Stimulated activated CD4-positive, alpha-beta T cell treated with anti-CD3 and anti-CD28 coated beads, TNF-alpha, amount 100 ng/mL, for 4 hours (primary cell): ENCODE data around the gene CNNM4.

Experiments
- DNase-seq, 3 experiments: peaks; one replicate each; pipeline ENCODE4 v3.0.0-alpha.2; 2020; ENCODE audit warnings: low read depth in 3 of 3

Gene CNNM4

GRCh38 chr2:96832408-96832753 lies 71.7 kb downstream of the CNNM4 start:
- DNase-seq, result no peak

GRCh38 chr2:96832754-96833507 lies 72.2 kb downstream of the CNNM4 start:
- no peak for DNase-seq

DNA sequence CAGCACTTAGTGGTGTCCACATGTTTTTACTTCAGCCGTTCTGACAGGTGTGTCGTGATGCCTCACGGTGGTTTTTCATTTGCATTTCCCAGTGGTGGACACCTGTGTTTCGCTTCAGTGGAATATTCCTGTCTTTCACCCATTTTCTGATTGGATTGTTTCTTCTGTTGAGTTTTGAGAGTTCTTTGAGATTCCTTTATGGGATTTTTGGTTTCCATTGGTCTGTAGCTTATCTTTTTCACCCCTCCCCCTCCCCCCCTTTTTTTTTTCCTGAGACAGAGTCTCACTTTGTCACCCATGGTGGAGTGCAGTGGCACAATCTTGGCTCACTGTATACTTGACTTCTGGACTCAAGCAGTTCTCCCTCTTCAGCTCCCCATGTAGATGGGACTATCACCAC lies 75.1 kb downstream of the CNNM4 start:
- DNase-seq, result no peak

- DNase-seq, result no peak
These were observed 76.9 kb downstream of the CNNM4 start for GRCh38 chr2:96837575-96837974.

GRCh38 chr2:96838345-96839292 lies 77.9 kb downstream of the CNNM4 start:
- DNase-seq, result no peak

GRCh38 chr2:96839293-96839874 lies 78.7 kb downstream of the CNNM4 start:
- DNase-seq, result peak; percentile 55 to 63 (median 57)

DNA sequence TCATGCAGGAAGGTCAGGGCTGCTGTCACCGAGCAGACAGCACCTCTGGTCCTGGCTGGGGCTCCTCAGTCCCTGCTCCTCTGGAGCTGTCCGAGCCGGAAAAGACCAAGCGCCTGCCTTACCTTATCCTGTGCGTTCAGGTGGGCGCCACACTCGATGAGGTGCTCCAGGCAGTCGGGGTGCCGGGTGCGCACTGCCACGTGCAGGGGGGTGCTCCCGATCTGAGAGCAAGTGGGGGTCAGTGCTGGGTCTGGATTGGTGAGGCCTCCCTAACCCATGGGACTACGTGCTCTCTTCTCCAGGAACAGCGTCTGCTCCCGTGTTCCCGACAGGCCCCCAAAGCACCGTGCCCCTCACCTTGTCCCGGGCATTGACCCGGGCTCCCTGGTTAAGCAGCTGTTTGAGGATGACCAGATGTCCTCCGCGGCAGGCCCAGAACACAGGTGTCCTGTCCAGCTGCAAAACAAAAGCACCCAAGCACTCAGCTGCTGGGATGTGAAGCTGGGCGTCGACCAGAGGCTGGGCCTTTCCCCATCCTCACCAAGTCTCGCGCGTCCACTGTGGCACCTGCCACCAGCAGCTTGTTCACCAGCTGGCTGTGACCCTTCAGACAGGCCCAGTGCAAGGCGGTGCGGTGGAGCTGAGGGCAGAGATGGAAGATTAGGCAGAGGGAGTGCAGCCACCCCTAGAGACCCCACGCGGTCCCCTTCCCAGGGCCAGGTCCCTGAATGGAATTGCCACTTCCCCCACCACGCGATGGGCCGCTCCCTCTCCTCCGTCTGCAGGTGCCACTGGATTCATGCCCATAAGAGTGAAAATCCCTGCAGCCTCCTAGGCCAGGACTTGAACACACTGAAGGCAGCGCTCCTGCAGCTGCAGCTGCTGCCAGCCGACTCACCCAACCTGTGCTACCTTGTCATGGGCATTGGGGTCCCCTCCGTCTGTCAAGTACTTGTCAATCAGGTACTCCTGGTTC lies 79.5 kb downstream of the CNNM4 start:
- no peak for DNase-seq

DNA sequence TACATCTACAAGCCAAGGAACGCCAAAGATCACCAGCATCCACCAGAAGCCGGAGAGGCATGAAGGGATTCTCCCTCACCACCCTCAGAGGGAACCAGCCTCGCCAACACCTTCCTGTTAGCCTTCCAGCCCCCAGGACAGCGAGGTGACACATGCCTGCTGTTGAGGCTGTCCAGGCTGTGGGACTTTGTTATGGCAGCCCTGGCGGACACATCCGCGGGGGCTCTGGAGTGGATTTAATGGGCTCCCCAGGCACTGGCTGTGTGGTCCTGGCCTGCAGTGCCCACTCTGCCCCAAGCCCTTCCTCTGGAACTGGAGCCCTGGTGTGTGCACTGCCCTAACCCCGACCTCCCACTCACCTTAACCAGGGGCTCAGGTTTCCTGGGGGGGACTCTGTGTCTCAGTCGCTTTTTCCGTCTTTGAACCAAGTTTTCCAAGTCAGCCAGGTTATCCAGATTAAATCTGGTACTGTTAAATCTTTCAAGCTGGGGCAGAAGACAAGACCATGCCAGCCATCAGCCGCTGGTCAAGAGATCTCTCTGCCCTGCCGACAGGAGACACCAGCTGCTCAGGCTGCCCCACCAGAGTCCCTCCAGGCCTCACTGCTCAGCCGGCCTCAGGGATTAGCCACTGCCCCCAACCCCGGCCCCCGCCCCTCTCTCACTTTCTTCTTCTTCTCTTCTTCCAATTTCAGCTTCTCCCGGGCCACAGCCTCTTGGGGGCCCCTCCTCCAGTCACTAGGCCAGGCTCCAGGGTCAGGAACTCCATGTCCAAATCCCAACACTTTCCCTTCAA lies 81.2 kb downstream of the CNNM4 start:
- no peak for DNase-seq

DNA sequence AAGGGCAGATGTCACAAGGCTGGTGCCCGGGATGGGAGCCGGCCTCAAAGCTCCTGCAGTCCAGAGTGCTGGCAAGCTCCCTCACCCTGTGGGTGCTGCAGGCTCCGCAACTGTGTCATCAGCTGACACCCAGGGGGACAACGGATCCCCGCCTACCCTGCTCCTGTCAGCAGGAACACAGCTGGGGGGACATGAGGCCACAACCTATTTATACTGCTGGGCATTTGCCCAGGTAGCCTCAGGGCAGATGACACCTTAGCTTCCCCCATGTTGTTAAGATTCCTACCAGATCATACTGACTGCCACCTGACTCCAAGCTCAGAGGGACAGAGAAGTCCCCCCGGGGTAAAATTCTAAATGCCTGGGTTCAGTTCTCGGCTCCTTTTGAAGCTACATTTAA lies 81.9 kb downstream of the CNNM4 start:
- DNase-seq, result no peak

DNA sequence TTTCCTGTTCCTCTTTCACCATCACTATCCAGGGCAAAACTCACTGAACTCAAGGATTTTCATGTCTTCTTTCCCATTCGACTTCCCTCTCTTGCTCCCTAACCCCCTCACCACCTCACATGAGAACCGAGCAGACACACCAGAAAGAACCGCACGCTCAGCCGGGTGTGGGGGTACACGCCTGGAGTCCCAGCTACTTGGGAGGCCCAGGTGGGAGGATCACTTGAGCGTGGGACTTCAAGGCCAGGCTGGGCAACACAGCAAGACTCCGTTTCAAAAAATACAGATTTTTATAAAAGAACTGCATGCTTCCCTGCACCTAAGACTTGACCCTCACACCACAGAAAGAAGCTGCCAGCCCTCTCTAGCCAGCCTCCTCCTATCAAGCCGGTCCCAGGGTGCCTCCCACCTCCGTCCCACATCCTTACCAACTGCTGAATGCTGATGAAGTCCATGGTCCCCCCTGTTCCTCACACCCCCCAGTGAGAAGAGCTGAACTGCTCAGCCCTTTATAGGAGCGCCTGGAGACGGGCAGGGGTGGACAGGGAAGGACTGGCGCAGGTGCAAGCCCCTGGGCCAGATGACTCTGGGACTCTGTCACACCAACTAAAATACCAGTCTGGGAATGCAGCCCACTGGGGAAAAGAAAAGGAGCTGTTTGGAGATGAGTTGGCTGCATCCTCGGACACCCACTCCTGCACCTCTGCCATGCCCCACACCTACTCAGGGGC lies 83.0 kb downstream of the CNNM4 start, which contains the start of gene ANKRD23:
Gene ANKRD23 (minus strand): TSS at position 484 of the 731 bp plus-strand sequence. CDS start 29 bp downstream, at position 455.
- no peak for DNase-seq

- no peak for DNase-seq
These were observed 83.7 kb downstream of the CNNM4 start for GRCh38 chr2:96844405-96844808.

- DNase-seq, result no peak
These were observed 86.1 kb downstream of the CNNM4 start for GRCh38 chr2:96846825-96847224.

DNA sequence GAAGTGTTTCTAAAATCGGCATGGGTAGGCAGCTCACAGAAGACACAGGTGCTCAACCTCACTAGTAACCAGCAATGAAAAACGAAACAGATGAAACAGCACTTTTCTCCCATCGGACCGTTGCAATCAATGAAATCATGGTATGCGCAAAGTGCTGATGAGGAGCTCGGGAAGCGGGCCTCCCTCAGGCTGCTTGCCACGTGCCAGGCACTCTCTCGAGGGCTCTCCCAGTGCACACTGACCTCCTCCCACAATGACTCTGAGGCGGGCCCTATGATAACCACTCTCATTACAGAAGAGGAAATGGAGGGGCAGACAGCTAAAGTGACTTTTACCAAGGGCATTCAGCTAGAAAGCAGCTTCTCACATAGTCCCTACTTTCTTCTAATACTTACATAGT lies 86.9 kb downstream of the CNNM4 start:
- no peak for DNase-seq

DNA sequence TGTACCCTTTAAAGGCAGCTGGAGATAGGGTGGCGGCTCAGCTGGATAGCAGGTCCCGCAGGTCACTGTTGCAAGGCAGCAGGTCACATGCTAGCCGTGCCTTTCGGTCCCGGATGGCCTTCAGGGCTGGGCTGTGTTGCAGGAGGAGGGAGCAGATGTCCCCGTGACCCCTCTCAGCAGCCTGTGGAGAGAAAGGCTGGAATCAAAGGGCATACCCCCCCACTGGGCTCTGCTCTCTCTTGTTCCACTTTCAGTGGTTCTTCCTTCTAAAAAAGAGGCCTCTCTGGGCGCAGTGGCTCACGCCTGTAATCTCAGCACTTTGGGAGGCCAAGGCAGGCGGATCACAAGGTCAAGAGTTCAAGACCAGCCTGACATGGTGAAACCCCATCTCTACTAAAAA lies 87.6 kb downstream of the CNNM4 start:
- DNase-seq, result no peak

GRCh38 chr2:96852667-96853066 lies 92.0 kb downstream of the CNNM4 start:
- DNase-seq, result no peak

DNA sequence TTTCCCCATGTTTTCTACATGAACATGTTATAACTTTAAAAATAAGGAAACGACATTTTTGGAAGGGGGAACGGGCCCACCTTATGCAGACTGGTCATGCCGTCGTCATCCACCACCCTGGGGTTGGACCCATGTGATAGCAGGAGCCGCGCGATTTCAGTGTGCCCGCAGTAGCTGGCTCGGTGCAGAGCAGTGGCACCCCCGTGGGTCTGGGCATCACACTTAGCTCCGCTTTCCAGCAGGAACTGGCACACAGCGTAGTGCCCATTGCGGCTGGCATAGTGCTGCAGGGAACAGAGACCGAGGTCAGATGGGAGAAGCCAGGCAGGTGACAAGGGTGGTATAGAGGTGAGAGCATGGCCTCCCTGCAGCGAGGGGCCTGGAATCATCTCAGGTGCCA lies 92.6 kb downstream of the CNNM4 start:
- no peak for DNase-seq

DNA sequence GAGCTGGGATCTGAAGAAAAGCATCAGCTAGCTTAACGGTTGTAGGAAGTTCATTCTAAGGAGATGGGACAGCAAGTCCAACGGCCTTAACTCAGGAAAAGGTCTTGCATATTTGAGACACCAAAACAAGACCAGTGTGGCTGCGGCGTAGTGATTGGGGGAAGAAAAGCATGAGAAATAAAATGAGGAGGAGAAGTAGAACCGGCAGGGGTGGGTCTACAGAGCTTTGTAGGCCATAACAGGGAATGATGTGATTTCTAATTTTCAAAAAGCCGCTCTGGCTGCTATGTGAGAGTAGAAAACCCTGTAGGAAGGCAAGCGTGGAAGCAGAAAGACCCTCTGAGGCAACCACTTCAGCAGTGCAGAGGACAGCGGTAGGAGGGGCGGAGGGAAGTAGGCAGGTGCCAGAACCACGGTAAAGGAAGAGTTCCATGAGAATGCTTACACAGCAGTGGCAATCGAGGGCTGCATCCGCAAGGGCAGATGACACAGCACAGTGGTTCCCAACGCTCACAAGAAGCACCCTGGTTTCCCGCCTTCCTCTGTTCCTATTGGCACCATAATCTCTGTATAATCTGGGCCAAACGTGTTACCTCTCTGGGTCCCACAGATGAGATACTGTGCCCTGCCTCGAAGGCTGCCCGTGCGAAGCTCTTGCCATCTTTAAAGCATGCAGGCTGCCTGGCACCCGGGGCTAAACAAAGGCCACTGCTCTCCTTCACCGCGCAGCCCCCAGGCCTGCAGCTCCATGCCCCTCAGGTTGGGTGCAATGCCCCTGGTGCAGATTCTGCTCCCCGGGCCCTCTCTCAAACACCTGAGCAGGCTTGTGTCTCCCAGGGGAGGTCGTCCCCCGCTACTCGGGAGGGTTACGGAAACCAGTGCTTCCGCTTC lies 96.3 kb downstream of the CNNM4 start:
- no peak for DNase-seq

DNA sequence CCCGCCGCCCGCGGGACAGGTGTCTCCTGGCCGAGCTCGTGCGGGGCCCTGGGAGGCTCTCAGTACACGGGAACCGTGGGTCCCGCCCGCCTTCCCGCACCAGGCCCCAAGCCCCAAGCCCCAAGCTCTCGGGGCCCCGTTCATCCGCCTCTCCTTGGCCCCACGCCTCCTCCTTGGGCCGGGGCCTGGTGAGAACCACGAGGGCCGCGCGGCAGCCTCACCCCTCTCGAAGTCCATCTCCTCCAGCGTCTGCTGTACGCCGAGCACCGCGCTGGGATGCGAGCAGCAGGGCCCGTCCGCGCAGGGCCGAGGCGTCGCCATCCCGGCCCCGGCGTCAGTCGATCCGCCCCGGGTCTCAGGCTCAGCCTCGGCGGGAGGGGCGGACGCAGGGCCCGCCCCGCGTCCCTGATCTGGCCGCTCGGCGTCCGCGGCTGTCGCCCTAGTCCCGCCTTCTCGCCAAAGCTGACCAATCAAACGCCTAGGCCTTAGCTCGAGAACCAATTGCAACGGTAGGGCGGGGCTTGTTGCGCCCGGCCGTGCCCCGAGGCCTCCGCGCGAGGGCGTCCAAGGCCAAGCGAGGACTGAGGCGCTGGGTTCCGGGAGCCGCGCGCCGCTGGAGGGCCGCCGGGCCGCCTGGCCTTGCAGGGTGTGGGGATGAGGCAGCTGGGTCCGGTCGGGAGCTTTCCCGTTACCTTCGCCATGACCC lies 97.1 kb downstream of the CNNM4 start, which contains the start of gene ANKRD39:
Gene ANKRD39 (minus strand): TSS at position 350 of the 706 bp plus-strand sequence. CDS start 29 bp downstream, at position 321.
- peak; percentile 94 to 97 (median 96) for DNase-seq
